GM12892 (cell line): ENCODE measurements around the gene HERPUD1.

ENCODE experiments used
- POLR2A ChIP-seq: IDR thresholded peaks from 2 replicates; pipeline ENCODE4 v1.6.1; 2011; ENCODE audit warnings: low read depth, low read length, control low read depth
- POLR2AphosphoS5 ChIP-seq: IDR thresholded peaks from 2 replicates; pipeline ENCODE4 v1.6.1; 2011; ENCODE audit warnings: low read depth, low read length, control low read depth

DNA sequence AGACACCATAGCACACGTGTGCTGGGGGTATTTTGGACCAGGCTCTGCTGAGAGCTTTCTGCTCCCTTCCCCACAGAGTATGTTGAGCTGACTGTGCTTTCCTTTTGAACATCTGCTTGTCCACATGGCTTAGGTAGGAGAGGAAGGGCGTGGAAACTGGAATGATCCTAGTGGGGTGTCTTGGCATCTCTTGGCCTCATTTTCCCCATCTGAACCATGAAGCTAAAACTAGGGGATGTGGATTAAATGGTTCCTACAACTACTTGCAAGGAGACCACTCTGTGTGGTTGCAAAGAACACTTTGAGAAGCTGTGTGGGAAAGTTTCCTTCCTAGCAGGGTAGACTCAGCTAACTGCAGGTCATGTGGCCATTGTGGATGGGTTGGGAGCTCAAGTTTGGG lies 50.8 kb downstream of the HERPUD1 start:
- TF ChIP-seq POLR2AphosphoS5 (no peak), POLR2A (no peak)
